DND-41 (cell line): ENCODE data around the gene EPDR1.

Experiments used
- ATAC-seq: fragments of 200-7000 bp; cut with Tn5 transposase; 3 replicates; pipeline ENCODE4 v1.9.1; 2021; ENCODE audit warnings: low read depth; ENCODE audit not compliant: insufficient read depth
- DNase-seq: peaks from one replicate; pipeline ENCODE4 v3.0.0-alpha.2; 2020
- H2AFZ ChIP-seq: 2 replicates; pipeline ENCODE4 v1.6.0; 2012; ENCODE audit warnings: low read depth, low read length
- H3K27ac ChIP-seq: 2 replicates; pipeline ENCODE4 v1.5.1; 2012; ENCODE audit warnings: low read length, inconsistent platforms
- H3K27me3 ChIP-seq: fragments of 200-600 bp; sonication (generic); 2 replicates; pipeline ENCODE4 v1.6.0; 2012; ENCODE audit warnings: low read length, mild to moderate bottlenecking, inconsistent platforms; ENCODE audit not compliant: insufficient read depth, poor library complexity
- H3K36me3 ChIP-seq: 2 replicates; pipeline ENCODE4 v1.5.1; 2012; ENCODE audit warnings: low read length, inconsistent platforms; ENCODE audit not compliant: insufficient read depth
- H3K4me1 ChIP-seq: 2 replicates; pipeline ENCODE4 v1.5.1; 2012; ENCODE audit warnings: mild to moderate bottlenecking, low read length; ENCODE audit not compliant: insufficient read depth
- H3K4me2 ChIP-seq: 2 replicates; pipeline ENCODE4 v1.6.0; 2012; ENCODE audit warnings: mild to moderate bottlenecking, moderate library complexity, low read length, inconsistent platforms; ENCODE audit not compliant: insufficient read depth
- H3K4me3 ChIP-seq, 2 experiments: fragments of 200-600 bp in 1 of 2; shearing (Covaris generic) in 1 of 2; 2 replicates each; pipeline ENCODE4 v1.5.1; 2012 to 2016; ENCODE audit warnings: inconsistent platforms in 2 of 2, low read length in 2 of 2, mild to moderate bottlenecking in 2 of 2, low read depth in 1 of 2, moderate library complexity in 1 of 2
- H3K79me2 ChIP-seq: 2 replicates; pipeline ENCODE4 v1.6.0; 2012; ENCODE audit warnings: low read length, inconsistent platforms; ENCODE audit not compliant: insufficient read depth
- H3K9ac ChIP-seq: 2 replicates; pipeline ENCODE4 v1.6.0; 2012; ENCODE audit warnings: low read depth, mild to moderate bottlenecking, inconsistent platforms, low read length, moderate library complexity
- H3K9me3 ChIP-seq: 2 replicates; pipeline ENCODE4 v1.5.1; 2012; ENCODE audit warnings: low read length, moderate library complexity, mild to moderate bottlenecking, inconsistent platforms; ENCODE audit not compliant: insufficient read depth, severe bottlenecking
- H4K20me1 ChIP-seq: 2 replicates; pipeline ENCODE4 v1.6.0; 2012; ENCODE audit warnings: low read length; ENCODE audit not compliant: insufficient read depth
- EZH2 ChIP-seq: IDR thresholded peaks from 3 replicates; pipeline ENCODE4 v1.6.1; 2012; ENCODE audit warnings: borderline replicate concordance, low read depth, mild to moderate bottlenecking, moderate library complexity, low read length, inconsistent platforms; ENCODE audit not compliant: severe bottlenecking
- TF ChIP-seq, protein P1 (sequence below): IDR thresholded peaks from 2 replicates; pipeline ENCODE4 v1.5.1; 2012; ENCODE audit warnings: borderline replicate concordance, low read length, moderate library complexity, mild to moderate bottlenecking; ENCODE audit not compliant: poor library complexity, severe bottlenecking; ENCODE audit errors: extremely low read depth

Gene EPDR1

DNA sequence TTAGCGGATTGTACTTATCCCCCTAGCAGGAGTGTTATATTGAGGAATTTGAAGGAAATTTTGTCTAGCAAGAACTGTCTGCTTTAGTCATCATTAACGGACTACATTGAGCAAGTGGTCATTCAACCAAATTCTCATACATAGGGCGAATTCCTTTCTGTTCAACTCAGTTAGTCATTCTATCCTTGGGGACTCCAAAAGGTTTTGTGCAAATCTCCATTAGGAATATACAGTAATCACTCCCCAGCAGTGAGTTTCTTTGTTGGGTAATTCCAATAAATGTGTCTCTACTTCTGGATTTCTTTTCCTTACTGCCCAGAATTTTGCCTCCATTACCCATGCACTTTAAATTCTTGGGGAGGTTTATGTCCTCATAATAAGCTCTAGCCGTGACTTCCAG lies 51.1 kb downstream of the EPDR1 start:
- no peak overlapping the region for H3K4me3 ChIP-seq
- H3K9ac ChIP-seq = no peak overlapping the region
- TF ChIP-seq, protein P1, sequence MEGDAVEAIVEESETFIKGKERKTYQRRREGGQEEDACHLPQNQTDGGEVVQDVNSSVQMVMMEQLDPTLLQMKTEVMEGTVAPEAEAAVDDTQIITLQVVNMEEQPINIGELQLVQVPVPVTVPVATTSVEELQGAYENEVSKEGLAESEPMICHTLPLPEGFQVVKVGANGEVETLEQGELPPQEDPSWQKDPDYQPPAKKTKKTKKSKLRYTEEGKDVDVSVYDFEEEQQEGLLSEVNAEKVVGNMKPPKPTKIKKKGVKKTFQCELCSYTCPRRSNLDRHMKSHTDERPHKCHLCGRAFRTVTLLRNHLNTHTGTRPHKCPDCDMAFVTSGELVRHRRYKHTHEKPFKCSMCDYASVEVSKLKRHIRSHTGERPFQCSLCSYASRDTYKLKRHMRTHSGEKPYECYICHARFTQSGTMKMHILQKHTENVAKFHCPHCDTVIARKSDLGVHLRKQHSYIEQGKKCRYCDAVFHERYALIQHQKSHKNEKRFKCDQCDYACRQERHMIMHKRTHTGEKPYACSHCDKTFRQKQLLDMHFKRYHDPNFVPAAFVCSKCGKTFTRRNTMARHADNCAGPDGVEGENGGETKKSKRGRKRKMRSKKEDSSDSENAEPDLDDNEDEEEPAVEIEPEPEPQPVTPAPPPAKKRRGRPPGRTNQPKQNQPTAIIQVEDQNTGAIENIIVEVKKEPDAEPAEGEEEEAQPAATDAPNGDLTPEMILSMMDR = no peak
- TF ChIP-seq EZH2 = no peak
- no peaks in the 10 kb centered on the region for H3K79me2 ChIP-seq
- no peak overlapping the region for H2AFZ ChIP-seq
- no peak for ATAC-seq
- H4K20me1 ChIP-seq = no peaks in the 10 kb centered on the region
- no peaks in the 10 kb centered on the region for H3K4me1 ChIP-seq
- no peaks in the 10 kb centered on the region for H3K9me3 ChIP-seq
- no peak for DNase-seq
- no peak overlapping the region for H3K4me2 ChIP-seq
- H3K27me3 ChIP-seq = no peaks in the 10 kb centered on the region
- H3K36me3 ChIP-seq = no peaks in the 10 kb centered on the region
- H3K27ac ChIP-seq = no peak overlapping the region

DNA sequence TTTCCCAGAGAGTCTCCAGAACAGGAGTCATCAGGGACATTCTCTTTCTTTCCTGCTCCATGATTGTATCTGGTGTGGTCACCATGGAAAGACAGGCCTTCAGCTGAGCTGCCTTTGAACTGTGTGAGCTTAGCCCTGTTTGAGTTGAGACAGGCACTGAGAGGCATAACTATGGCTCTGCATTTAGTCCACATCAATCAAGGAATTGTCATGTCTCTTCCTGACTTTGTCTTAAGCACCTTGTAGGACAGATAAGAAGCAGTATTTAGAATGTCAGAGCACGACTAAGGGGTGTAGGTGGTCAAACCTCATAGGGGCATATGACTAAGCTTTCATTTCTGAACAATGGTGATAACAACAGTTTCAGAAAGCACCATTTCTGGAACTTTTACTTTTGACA lies 53.5 kb downstream of the EPDR1 start:
- Histone ChIP-seq H3K4me3 (no peak overlapping the region), H2AFZ (no peak overlapping the region), H3K79me2 (no peaks in the 10 kb centered on the region), H3K9ac (no peak overlapping the region), H3K9me3 (no peaks in the 10 kb centered on the region), H3K4me1 (no peaks in the 10 kb centered on the region), H3K27ac (no peak overlapping the region), H3K36me3 (no peaks in the 10 kb centered on the region), H4K20me1 (no peaks in the 10 kb centered on the region), H3K27me3 (no peaks in the 10 kb centered on the region), H3K4me2 (no peak overlapping the region)
- no peak for DNase-seq
- no peak for TF ChIP-seq EZH2
- TF ChIP-seq, protein P1 = no peak
- no peak for ATAC-seq

DNA sequence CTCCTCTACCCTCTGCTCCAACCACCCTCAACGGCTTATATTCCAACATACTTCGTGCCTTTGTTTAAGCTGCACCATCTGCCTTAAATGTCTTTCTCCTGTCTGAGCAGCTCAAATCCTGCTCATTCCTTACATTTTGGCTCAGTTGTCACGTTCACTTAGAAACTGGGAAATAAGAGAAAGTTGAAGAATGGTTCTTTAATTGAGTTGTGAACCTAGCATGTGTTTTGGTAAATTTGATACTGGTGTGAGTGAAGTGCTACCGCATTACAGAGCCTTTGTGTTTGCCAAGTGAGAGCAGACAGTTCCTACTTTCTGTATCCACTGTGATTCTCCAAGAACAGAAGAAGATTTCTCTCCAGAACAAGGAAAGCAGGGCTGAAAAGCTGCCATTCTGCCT lies 54.3 kb downstream of the EPDR1 start:
- no peak for TF ChIP-seq EZH2
- TF ChIP-seq, protein P1 = no peak
- DNase-seq (no peak), ATAC-seq (no peak)
- Histone ChIP-seq H3K4me2 (no peak overlapping the region), H2AFZ (no peak overlapping the region), H3K9me3 (no peaks in the 10 kb centered on the region), H3K4me1 (no peaks in the 10 kb centered on the region), H3K36me3 (no peaks in the 10 kb centered on the region), H3K4me3 (no peak overlapping the region), H3K79me2 (no peaks in the 10 kb centered on the region), H3K27ac (no peak overlapping the region), H4K20me1 (no peaks in the 10 kb centered on the region), H3K27me3 (no peaks in the 10 kb centered on the region), H3K9ac (no peak overlapping the region)

DNA sequence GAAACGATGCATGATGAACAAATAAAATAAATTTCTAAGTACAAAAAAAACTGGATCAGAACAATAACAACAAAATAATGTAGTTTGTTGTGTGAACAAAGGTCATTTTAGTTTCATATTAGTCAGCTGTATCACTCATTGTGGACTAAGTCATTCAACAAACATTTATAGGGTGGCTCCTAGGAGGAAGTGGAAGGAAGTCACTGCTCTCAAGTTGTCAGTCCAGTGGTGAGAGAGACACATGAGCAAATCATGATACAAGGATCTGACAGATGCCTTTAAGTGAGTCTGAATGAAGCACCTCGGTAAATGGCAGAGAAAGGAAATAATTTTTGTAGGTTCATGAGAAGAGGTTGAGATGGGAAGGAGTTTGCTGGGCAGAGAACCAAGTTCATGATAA lies 56.8 kb downstream of the EPDR1 start:
- Histone ChIP-seq H3K79me2 (no peaks in the 10 kb centered on the region), H3K4me3 (no peak overlapping the region), H3K4me2 (no peak overlapping the region), H2AFZ (no peak overlapping the region), H3K27me3 (no peaks in the 10 kb centered on the region), H4K20me1 (no peaks in the 10 kb centered on the region), H3K9ac (no peak overlapping the region), H3K36me3 (no peaks in the 10 kb centered on the region), H3K9me3 (no peaks in the 10 kb centered on the region), H3K27ac (no peak overlapping the region), H3K4me1 (no peaks in the 10 kb centered on the region)
- DNase-seq (no peak), ATAC-seq (no peak)
- no peak for TF ChIP-seq EZH2
